D341Med (cell line): ENCODE results near the gene STXBP3.
A peak's percentile ranks its signal among the peaks of the same experiment; 100 is the strongest.
"Not testable (repeated sequence)": the region's sequence is repeated elsewhere in the genome, so short reads cannot be mapped to it uniquely, and the experiment has no call there.

Experiments used
- DNase-seq: peaks from one replicate; pipeline ENCODE4 v3.0.0; 2012; ENCODE audit warnings: low spot score

Gene STXBP3

DNA sequence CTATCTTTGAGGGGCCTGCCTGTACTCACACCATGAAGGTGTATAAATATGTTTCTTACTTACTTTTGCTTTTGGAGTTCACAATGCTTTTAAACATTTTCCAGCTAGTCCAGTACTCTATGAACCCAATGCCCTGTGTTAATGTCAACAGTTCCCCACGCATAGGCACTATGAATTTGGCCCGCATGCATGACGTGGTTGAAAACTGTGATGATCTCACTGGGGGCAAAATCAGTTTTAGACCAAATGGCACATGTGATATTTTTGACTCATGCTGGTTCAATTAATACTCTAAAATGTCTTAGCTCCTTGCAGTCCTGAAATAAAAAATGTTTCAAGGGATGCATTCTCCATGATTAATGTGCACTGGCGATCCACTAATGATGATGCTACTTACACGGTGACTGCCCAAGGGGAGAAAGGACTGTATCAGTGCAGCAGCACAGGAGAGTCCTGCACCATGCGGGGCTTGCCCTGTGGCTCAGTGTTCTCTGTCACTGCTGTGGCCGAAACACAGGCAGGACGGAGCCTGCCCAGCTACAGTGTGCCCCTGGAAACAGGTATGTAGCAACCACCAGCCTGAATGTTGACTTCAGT lies 18.0 kb upstream of the STXBP3 start:
- no peak for DNase-seq

DNA sequence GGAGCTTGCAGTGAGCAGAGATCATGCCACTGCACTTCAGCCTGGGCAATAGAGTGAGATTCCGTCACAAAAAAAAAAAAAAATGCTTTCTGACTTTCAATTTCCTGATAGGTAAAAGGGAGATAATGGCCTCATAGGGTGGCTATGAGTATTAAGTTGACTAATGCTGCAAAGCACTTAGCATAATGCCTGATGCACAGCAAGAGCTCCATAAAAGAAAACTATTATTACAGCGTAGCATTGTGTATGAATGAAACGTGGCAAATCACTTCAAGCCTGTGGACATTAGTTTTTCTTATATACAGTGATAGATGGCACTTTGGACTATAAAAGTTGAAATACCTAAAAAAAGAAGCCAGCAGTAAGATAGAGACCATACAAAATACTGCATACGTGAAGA lies 17.0 kb upstream of the STXBP3 start:
- DNase-seq: no peak

DNA sequence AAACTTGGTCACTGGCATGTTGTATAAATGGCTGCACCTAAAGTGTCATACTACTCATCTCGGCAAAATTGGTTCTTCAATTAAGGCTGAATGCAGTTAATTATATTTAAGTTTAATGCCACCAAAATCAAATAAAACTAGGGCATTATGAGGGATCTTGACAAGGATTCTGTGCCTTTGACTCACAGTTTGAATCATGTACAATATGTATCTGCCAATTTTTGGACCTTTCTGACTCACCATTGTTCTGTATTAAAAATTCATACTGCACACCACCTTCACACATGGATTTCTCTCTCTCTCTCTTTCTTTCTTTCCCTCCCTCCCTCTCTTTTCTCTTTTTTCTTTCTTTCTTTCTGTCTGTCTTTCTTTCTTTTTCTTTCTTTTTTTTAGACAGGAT lies 14.1 kb upstream of the STXBP3 start:
- no peak for DNase-seq

DNA sequence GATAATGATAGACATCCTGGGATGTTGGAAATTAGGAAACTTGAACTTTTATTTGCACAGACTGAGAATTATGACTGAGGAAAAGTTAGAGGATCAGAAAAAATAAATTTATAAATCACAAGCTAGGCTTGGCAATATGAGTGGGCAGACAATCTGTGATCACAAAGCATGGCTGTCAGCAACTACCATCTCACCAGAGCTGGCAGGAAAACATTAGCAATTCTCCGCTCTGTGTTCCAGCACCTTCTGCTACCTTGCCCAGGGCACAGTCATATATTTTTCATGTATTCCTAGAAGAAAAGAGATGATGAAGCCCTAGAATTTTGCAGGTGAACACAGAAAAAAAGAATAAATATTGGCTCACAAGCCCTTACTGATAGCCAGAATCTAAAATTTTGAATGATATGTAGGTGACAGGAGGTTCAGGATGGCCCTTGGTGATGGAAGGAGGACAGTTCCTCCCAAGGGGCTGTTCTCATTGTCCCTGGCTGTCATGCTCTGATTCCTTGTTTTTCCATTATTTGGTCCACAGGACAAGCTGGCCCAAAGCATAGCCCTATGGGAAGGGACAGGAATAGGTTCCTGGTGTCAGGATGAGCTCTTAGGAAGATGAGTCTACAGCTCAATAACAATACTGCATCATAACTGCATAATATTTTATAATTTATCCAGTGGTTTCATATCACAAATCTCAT lies 12.2 kb upstream of the STXBP3 start:
- no peak for DNase-seq

- no peak for DNase-seq
Measured at GRCh38 chr1:108742253-108742652, 4.2 kb upstream of the STXBP3 start.

DNA sequence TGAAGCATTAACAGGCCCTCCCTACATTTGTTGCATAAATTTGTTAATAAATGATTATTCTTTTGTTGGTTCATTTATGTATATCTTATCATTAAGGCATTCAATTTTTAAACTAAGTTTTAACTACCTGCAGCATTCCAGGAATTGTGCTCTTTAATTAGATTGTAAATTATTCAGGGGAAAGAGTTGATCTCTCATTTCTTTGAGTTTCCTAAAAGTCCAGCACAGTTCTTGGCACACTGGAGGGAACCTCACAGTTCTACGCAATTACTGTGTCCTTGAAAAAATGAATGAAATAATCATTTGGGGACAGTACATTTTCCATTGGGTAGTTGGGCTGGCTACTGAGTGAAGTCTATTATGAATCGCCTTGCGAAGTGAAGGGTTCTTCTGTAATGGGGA lies 493 bp upstream of the STXBP3 start:
- DNase-seq: no peak

DNA sequence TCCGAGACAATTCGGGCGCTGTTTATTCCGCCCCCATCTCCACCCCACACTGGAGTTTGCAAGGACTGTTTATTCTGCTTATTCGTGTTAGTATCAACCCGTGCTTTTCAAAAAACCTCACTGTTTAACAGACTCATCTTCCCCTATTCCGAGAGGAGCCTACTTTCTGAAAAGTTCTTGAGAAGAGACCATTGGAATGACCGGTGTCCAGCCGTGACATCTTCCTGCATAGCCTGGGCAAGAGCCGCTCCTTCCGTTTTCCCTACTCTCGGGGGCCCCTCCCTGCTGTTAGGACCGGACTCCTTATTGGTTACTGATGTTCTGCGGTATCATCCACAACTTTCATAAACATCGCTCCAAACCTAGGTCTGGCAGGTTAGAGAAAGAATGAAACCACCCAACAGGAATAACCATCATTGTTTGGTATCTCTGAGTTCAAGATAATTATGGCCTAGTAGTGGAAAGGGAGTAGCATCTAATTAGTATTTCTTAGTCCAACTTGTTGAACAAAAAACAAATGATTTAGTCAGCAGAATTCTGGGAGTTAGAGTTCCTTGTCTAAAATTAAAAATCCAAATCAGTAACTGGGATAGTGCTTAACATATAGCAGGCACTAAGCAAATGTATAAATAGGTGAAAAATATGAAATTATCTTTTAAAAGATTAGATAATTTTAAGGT lies 837 bp downstream of the STXBP3 start:
- peak; percentile 54 for DNase-seq

- no peak for DNase-seq
Measured at GRCh38 chr1:108747898-108748297, 1.4 kb downstream of the STXBP3 start.

DNA sequence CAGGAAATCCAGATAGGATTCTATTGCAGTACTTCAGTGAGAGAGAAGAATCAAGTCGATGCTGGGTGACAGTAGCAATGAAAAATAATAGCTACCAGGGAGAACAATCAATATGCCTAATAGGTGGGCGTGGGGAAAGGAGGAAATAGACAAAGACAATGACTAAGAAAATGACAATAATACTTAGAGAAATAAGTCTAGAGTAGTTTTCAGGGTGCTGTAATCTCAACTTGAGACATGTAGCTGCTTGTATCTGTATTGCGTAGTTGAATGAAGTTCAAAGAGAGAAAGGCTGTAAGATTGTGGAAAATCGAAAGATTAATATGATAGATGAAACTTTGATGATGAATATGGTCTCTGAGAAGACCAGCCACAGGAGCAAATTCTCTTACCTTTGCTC lies 2.6 kb downstream of the STXBP3 start:
- DNase-seq: no peak

DNA sequence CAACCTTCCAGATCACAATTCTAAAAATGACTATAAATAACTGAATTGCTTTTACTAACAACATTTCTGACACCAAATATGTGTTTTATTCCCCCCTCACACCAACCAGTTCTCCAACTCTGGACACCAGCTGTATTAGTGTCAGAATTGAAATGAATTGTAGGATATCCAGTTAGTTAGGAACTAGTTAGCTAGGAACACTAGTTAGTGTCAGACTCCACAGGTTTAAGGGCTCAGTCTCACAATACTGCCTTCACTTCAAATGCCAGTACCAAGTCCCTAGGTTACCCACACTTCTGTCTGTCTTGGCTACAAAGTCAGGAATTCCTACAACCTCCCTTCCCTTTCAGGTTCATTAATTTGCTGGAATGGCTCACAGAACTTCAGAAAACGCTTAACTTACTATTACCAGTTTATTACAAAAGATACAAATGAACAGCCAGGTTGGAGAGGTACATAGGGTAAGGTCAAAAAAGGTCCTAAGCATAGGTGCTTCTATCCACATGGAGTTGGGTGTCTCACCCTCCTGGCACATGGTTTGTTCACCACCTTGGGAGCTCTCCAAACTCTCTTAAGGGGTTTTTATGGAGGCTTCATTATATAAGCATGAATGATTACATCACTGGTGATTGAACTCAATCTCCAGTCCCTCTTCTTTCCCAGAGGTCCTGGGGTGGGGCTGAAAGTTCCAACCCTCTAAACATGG lies 4.2 kb downstream of the STXBP3 start:
- DNase-seq: no peak

DNA sequence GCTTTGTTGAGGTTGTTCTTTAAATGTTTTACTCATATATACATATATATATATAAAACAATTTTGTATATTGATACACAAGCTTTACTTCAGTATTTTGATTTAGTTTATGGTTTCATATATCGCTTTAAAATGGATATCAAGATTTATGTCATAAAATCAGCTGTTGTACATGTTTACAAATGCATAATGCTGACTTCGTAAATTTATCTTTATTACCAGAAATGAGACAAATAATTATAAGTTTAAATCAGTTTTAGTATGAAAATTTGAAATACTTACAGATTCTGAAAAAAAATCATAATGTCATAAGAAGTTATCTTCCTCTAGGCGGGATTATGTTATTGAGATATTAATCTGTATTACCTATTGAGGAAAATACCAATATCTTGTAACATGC lies 6.9 kb downstream of the STXBP3 start:
- no peak for DNase-seq

GRCh38 chr1:108758796-108759195 lies 12.3 kb downstream of the STXBP3 start:
- DNase-seq: no peak

- no peak for DNase-seq
Measured at GRCh38 chr1:108767115-108767514, 20.6 kb downstream of the STXBP3 start.

DNA sequence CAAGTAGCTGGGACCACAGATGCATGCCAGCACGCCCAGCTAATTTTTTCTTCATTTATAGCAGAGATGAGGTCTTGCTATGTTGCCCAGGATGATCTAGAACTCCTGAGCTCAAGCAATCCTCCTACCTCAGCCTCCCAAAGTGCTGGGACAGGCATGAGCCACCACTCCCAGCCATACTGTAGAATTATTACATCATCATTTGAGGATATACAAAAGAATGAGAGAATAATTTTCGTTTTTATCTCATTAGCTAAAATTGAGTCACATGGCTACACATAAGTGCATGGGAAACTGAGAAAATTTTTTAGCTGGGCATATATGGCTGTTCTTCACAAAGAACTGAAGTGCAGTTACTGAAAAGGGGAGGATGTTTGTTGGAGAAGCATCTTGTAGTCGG lies 21.2 kb downstream of the STXBP3 start:
- no peak for DNase-seq

- no peak for DNase-seq
Measured at GRCh38 chr1:108777839-108778238, 31.4 kb downstream of the STXBP3 start.

- no peak for DNase-seq
Measured at GRCh38 chr1:108779455-108779854, 33.0 kb downstream of the STXBP3 start.

GRCh38 chr1:108780937-108781574 lies 34.6 kb downstream of the STXBP3 start:
- no peak for DNase-seq

DNA sequence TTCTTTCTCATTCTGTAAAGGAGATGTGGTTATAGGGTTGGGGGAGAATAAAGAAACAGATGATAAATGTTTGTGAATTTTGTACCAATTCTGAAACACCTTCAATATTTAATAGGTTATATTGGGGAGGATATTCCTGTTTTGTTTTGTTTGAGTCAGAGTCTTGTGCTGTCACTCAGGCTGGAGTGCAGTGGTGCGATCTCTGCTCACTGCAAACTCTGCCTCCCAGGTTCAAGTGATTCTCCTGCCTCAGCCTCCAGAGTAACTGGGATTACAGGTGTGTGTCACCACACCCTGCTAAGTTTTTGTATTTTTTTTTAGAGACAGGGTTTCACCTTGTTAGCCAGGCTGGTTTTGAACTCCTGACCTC lies 35.1 kb downstream of the STXBP3 start:
- DNase-seq: not testable (repeated sequence)

DNA sequence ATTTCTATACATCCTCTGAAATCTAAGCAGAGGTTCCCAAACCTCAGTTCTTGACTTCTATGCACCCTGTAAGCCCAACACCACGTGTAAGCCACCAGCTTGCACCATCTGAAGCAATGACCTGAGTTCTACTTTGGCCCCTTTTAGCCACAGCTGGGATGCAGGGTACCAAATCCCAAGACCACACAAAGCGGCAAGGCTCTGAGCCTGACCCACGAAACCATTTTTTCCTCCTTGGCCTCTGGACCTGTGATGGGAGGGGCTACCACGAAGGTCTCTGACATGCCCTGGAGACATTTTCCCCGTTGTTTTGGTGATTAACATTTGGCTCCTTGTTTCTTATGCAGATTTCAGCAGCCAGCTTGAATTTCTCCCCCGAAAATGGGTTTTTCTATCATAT lies 38.8 kb downstream of the STXBP3 start:
- DNase-seq: no peak

DNA sequence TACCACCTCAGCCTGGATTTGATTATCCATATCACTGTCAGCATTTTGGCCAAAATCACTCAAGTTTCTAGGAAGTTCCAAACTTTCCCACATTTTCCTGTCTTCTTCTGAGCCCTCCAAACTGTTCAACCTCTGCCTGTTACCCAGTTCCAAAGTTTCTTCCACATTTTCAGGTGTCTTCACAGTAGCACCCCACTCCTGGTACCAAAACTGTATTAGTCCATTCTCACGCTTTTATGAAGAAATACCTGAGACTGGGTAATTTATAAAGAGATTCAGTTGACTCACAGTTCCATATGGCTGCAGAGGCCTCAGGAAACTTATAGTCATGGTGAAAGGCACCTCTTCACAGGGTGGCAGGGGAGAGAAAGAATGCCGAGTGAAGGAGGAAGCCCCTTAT lies 39.4 kb downstream of the STXBP3 start:
- no peak for DNase-seq

DNA sequence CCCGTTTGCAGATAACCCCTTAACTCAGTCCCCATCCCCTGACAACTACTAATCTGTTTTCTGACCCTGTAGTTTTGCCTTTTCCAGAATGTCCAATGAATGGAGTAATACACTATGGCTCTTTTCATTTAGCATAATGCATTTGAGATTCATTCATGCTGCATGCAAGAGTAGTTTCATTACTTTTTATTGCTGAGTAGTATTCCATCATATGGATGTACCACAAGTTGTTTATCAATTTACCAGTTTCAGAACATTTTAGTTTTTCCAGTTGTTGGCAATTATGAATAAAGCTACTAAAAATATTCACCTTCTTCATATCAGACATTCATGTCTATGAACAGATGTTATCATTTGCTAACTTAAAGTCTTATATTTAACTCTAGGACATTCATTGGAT lies 45.3 kb downstream of the STXBP3 start:
- no peak for DNase-seq

GRCh38 chr1:108792420-108792819 lies 45.9 kb downstream of the STXBP3 start:
- DNase-seq: no peak

DNA sequence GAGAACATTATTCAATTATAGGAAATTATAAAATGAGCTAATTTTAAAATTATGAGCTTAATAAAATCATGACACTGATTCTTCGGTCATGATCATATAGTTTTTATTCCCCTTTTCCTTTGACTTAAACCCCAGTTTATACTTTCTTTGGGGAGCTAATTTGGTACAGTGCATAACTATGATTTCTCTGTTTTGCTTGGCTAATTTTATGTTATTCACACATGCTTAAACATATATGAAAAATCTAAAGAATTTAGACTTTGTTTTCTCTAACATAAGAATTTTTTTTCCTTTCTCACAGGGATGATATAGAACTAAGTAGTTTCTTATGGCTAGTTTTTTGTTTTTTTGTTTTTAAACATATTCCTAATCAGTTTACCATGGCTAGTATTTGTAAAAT lies 52.5 kb downstream of the STXBP3 start:
- DNase-seq: no peak
